OCI-LY7 (cell line): Measurements from ENCODE around the gene THPO.

Experiments used
- EZH2phosphoT487 ChIP-seq: fragments of 200-600 bp; sonication (generic); IDR thresholded peaks from 2 replicates; pipeline ENCODE4 v1.6.1; 2018; ENCODE audit warnings: low read depth, borderline replicate concordance, mild to moderate bottlenecking, mixed run types, antibody characterized with exemption, low read length, moderate library complexity, mixed read lengths
- TF ChIP-seq, protein P1 (sequence below): fragments of 200-600 bp; sonication (generic); conservative IDR thresholded peaks from 2 replicates; pipeline ENCODE4 v1.5.1; 2014; ENCODE audit warnings: mild to moderate bottlenecking, antibody characterized with exemption, low read length, moderate library complexity, mixed read lengths

DNA sequence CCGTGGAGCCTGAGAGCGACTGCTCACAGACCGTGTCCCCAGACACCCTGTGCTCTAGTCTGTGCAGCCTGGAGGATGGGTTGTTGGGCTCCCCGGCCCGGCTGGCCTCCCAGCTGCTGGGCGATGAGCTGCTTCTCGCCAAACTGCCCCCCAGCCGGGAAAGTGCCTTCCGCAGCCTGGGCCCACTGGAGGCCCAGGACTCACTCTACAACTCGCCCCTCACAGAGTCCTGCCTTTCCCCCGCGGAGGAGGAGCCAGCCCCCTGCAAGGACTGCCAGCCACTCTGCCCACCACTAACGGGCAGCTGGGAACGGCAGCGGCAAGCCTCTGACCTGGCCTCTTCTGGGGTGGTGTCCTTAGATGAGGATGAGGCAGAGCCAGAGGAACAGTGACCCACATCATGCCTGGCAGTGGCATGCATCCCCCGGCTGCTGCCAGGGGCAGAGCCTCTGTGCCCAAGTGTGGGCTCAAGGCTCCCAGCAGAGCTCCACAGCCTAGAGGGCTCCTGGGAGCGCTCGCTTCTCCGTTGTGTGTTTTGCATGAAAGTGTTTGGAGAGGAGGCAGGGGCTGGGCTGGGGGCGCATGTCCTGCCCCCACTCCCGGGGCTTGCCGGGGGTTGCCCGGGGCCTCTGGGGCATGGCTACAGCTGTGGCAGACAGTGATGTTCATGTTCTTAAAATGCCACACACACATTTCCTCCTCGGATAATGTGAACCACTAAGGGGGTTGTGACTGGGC is 33.3 kb downstream of the THPO start:
- TF ChIP-seq, protein P1, sequence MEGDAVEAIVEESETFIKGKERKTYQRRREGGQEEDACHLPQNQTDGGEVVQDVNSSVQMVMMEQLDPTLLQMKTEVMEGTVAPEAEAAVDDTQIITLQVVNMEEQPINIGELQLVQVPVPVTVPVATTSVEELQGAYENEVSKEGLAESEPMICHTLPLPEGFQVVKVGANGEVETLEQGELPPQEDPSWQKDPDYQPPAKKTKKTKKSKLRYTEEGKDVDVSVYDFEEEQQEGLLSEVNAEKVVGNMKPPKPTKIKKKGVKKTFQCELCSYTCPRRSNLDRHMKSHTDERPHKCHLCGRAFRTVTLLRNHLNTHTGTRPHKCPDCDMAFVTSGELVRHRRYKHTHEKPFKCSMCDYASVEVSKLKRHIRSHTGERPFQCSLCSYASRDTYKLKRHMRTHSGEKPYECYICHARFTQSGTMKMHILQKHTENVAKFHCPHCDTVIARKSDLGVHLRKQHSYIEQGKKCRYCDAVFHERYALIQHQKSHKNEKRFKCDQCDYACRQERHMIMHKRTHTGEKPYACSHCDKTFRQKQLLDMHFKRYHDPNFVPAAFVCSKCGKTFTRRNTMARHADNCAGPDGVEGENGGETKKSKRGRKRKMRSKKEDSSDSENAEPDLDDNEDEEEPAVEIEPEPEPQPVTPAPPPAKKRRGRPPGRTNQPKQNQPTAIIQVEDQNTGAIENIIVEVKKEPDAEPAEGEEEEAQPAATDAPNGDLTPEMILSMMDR, result no peak
- TF ChIP-seq EZH2phosphoT487, result no peak
